ENCODE measurements around the gene GALP.
A peak's percentile ranks its signal among the peaks of the same experiment; 100 is the strongest.

GALP gene

GRCh38 chr19:56149656-56150038, 26.2 kb upstream of the GALP start:
- H3K4me3 ChIP-seq (ENCODE audit: low read depth, low read length): no peak overlapping the region
- no peak for TF ChIP-seq MYC (IDR thresholded peaks at IDR 0.05; ENCODE audit: low read depth, low read length)
- TF ChIP-seq CTCF (IDR thresholded peaks at IDR 0.05; ENCODE audit: low read depth, low read length): no peak
- TF ChIP-seq POLR2A (IDR thresholded peaks at IDR 0.05; ENCODE audit: extremely low read depth, insufficient read length): no peak
- no peak for TF ChIP-seq MAX (IDR thresholded peaks at IDR 0.05; ENCODE audit: low read depth, low read length)
- DNase-seq (ENCODE audit: low read depth): no peak

GRCh38 chr19:56150358-56150757, 25.4 kb upstream of the GALP start:
- no peak overlapping the region for H3K4me3 ChIP-seq (ENCODE audit: low read depth, low read length)
- DNase-seq (ENCODE audit: low read depth): no peak
- TF ChIP-seq POLR2A (IDR thresholded peaks at IDR 0.05; ENCODE audit: extremely low read depth, insufficient read length) (no peak), MYC (IDR thresholded peaks at IDR 0.05; ENCODE audit: low read depth, low read length) (no peak), CTCF (IDR thresholded peaks at IDR 0.05; ENCODE audit: low read depth, low read length) (no peak), MAX (IDR thresholded peaks at IDR 0.05; ENCODE audit: low read depth, low read length) (no peak)

- TF ChIP-seq MYC (IDR thresholded peaks at IDR 0.05; ENCODE audit: low read depth, low read length) (no peak), CTCF (IDR thresholded peaks at IDR 0.05; ENCODE audit: low read depth, low read length) (no peak), MAX (IDR thresholded peaks at IDR 0.05; ENCODE audit: low read depth, low read length) (no peak), POLR2A (IDR thresholded peaks at IDR 0.05; ENCODE audit: extremely low read depth, insufficient read length) (no peak)
- DNase-seq (ENCODE audit: low read depth): no peak
- H3K4me3 ChIP-seq (ENCODE audit: low read depth, low read length): no peak overlapping the region
Observed at GRCh38 chr19:56152644-56153043, 23.2 kb upstream of the GALP start.

GRCh38 chr19:56153507-56153906, 22.3 kb upstream of the GALP start:
- DNase-seq (ENCODE audit: low read depth): no peak
- H3K4me3 ChIP-seq (ENCODE audit: low read depth, low read length): no peak overlapping the region
- no peak for TF ChIP-seq MAX (IDR thresholded peaks at IDR 0.05; ENCODE audit: low read depth, low read length)

- no peak overlapping the region for H3K4me3 ChIP-seq (ENCODE audit: low read depth, low read length)
- TF ChIP-seq MYC (IDR thresholded peaks at IDR 0.05; ENCODE audit: low read depth, low read length) (no peak), CTCF (IDR thresholded peaks at IDR 0.05; ENCODE audit: low read depth, low read length) (peak; percentile 24)
- DNase-seq (ENCODE audit: low read depth): peak; percentile 15
Observed at GRCh38 chr19:56155124-56155687, 20.6 kb upstream of the GALP start.

- TF ChIP-seq POLR2A (IDR thresholded peaks at IDR 0.05; ENCODE audit: extremely low read depth, insufficient read length): no peak
- no peak for TF ChIP-seq MYC (IDR thresholded peaks at IDR 0.05; ENCODE audit: low read depth, low read length)
- TF ChIP-seq CTCF (IDR thresholded peaks at IDR 0.05; ENCODE audit: low read depth, low read length): no peak
- TF ChIP-seq MAX (IDR thresholded peaks at IDR 0.05; ENCODE audit: low read depth, low read length): no peak
- no peak for DNase-seq (ENCODE audit: low read depth)
- H3K4me3 ChIP-seq (ENCODE audit: low read depth, low read length): no peak overlapping the region
Observed at GRCh38 chr19:56156768-56157167, 19.0 kb upstream of the GALP start.

Measured in NB4 (cell line).